ENCODE data around the gene AOPEP.

AOPEP gene

DNA sequence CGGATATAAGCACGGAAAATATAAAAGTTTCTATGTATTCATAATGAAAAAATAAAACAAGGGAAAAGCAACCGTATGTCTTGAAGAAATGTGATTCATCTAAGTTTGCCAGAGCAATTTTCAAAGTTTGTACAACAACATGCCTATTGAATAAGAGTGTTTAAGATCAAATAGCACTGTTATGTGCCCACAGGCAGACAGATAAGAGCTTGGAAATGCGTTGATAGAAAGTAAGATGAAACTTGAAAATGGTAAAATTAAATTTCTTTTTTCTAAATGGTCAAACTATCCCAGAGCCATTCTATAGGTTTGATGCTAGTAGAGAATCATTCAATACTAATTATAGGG is 401.7 kb downstream of the AOPEP start:
- DNase-seq (ENCODE audit: low spot score): no peak
- Histone ChIP-seq H3K4me3 (no peak overlapping the region), H3K27ac (no peak overlapping the region)
- TF ChIP-seq, protein P1, sequence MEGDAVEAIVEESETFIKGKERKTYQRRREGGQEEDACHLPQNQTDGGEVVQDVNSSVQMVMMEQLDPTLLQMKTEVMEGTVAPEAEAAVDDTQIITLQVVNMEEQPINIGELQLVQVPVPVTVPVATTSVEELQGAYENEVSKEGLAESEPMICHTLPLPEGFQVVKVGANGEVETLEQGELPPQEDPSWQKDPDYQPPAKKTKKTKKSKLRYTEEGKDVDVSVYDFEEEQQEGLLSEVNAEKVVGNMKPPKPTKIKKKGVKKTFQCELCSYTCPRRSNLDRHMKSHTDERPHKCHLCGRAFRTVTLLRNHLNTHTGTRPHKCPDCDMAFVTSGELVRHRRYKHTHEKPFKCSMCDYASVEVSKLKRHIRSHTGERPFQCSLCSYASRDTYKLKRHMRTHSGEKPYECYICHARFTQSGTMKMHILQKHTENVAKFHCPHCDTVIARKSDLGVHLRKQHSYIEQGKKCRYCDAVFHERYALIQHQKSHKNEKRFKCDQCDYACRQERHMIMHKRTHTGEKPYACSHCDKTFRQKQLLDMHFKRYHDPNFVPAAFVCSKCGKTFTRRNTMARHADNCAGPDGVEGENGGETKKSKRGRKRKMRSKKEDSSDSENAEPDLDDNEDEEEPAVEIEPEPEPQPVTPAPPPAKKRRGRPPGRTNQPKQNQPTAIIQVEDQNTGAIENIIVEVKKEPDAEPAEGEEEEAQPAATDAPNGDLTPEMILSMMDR (IDR thresholded peaks at IDR 0.05): no peak

DNA sequence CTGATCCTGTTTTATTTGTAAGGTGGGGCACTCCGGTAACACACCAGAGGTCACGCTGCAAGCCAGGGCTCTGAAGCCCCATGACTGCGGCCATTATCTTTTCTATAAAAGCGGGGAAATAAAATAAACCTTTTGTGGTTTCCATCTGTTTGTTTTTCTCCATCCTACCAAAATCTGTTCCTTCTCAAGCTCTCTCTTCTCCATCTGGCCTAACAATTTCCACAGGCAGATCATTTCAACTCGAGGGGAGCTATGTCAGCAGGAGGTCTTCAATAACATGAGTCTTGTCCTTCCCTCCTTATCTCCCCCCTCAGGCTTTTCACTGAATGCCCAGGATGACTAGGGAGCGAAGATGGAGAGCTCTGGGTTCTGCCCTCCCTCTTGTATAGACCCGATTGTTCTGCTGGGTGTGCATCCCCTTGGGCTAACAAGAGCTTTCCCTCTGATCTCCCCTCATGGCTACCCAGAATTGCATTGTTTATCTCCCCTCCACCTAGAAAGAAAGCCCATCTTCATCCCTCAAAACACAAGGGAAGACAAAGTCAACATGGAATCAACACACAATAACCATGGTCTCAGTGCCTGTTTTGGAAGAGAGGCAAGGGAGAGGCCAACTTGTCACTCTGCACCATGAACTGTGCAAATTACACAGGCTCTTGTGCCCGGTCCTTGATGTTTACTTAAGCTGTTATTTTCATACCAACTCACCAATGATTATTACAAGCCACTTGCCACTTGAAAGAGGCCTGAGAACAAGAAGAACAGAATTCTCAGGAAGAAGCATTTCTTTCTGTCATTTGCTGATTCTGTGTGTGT is 403.2 kb downstream of the AOPEP start:
- no peak for DNase-seq (ENCODE audit: low spot score)
- no peak overlapping the region for H3K27ac ChIP-seq
- no peak overlapping the region for H3K4me3 ChIP-seq
- TF ChIP-seq, protein P1 (IDR thresholded peaks at IDR 0.05): no peak

DNA sequence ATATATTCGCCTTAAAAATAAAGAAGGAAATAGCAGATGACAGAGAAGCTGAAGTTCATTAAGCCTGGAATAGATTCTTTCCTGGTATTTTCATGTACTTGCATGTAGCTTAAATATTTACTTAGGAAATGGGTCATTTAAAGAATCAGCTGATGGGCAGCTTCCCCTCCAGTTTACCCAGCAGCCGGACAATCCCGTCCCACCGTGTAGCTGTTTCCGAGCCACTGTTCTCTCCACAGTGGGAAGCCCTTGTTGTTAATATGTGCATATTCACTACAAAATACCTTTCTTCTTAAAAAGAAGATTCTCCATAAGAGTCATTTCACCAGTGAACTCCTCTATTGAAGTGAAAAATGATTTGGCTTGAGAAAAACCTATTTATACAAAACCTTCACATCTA is 404.0 kb downstream of the AOPEP start:
- TF ChIP-seq, protein P1 (IDR thresholded peaks at IDR 0.05): no peak
- Histone ChIP-seq H3K4me3 (no peak overlapping the region), H3K27ac (no peak overlapping the region)
- DNase-seq (ENCODE audit: low spot score): no peak

DNA sequence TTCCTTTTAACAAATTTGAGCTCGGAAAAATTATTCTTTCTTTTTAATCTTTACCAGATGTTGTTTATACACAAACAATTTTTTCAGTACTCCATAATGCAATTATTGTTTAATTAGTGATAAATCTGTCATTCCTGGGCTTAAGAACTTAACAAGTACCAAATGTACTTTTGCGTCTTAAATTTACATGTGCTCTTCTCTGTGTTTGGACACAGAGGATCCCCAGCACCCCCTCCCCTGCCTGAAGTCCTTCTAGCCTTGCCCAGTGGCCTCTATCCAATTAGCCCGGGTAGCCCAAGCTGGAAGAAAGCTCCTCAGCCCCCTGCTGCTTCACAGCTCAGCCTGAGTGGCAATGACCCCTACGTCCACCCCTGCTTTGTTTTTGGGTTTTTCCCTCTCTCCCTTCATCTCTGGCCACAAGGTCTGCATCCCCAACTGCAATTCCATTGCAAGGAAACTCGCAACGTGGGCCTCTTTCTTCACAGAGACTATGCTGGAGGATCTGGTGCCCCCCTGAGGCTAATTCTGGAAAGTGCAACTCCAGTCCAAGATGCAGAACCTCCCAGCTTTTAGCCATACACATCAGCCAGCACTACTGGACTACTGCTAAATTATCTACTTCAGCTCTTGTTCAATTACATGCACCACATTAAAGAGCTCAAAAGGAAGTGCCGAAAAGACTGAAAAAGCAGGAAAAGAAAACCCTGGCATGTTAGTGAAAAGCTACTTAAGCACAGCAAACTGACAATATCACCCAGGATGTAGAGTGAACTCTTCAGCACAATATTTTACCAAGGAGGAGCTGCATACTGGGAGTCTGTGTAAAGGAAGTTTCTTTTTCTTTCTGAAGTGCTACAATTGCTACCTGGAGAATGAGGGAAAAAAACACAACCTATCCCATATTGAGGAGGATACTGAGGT is 404.8 kb downstream of the AOPEP start:
- no peak overlapping the region for H3K27ac ChIP-seq
- DNase-seq (ENCODE audit: low spot score): no peak
- TF ChIP-seq, protein P1 (IDR thresholded peaks at IDR 0.05): peak; percentile 64
- no peak overlapping the region for H3K4me3 ChIP-seq

DNA sequence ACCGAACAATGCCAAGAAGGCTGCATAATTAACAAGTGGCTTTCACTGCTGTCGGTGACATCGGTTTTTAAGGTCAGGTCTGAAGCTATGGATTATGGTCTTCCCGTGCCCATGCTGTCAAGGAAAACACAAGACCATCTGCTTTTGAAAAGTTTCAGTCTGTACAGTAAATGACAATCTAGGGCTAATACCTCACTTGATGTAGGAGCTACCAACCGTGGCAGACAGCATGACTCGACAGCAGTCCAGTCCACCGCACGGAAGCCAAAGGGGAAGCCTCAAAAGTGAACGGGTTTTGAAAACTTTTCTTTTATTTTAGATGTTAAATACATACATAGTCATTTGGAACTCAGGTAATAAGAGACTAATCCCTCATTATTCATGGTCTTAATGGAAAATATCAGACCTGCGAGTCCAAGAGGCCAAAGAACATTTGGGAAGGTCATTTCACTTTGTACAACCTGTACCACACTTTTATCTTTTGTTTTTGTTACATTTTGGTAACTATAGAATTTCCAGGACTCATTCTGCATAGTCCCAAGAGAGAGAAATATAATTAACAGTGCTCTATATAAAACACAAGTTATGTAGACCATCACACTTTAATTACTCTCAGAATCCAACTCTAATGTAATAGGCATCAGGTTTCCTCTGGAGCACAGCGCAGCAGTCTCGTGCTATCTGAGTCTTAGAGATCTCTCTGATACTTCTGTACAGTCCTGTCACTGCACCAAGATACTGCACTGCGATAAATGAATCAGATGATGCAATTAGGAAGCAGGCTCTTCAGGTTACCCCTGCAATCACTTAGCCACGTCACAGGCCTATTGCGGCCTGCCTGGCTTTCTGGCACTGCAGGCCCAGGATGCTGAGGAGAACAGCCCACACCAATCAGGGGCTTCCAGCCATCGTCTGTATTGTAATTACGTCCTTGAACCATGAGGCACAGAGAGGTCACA is 406.1 kb downstream of the AOPEP start:
- DNase-seq (ENCODE audit: low spot score): no peak
- Histone ChIP-seq H3K4me3 (no peak overlapping the region), H3K27ac (no peak overlapping the region)
- TF ChIP-seq, protein P1 (IDR thresholded peaks at IDR 0.05): no peak

DNA sequence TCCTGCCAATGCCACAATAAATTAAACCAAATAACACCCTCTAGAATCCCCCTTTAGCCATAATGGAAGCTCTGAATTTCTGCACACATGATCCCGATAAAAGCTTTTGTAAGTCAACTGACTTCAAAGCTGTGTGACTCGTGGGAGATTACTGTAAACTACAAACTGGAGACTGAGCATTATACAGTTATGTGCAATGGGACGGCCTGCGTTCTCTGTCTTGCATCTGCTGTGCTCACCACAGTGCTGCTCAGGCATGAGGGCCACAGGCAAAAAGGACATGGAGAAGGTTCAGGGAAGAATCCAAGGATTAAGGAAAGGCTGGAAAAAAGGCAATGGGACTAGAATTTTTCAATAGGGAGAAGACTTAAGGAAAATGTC is 406.8 kb downstream of the AOPEP start:
- no peak for DNase-seq (ENCODE audit: low spot score)
- H3K27ac ChIP-seq: no peak overlapping the region
- TF ChIP-seq, protein P1 (IDR thresholded peaks at IDR 0.05): no peak
- H3K4me3 ChIP-seq: no peak overlapping the region

Data from coronary artery (tissue), 2 donors.